ENCODE results near the gene PERP.

The PERP gene

DNA sequence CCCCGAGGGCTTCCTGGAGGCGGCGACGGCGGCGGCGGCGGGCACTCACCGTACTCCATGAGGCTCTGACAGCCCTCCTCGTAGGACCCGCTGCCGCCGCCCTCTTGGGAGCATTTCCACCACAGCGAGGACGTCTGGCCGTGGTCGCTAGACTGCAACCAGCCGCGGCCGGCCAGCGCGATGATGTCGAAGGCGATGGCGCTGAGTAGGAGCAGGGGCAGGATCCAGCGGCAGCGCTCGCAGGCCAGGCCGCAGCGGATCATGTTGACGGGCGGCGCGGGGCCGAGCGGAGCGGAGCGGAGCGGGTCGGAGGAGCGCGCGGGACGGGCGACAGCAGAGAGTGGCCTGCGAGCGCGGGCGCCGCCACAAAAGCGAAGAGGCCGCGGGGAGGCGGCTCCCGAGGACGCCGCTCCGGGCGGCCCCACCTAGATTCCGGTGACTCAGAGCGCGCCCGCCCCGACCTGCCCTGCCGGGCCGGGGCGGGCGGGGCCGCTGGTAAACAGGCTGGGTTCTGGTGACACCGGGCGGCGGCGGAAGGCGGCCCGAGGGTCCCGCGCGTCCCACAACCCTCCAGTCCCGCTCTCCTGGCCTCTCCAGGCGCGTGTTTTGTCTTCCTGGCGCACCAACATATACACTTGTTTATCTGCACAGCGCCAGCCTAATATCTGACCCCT, at the start of gene PERP:
Gene PERP, minus strand, starts transcription at position 342 of the 674 bp plus-strand sequence. Its CDS starts 79 bp downstream, at position 263.
- peak within 1 kb of the TSS; percentile 67 for H3K4me3 ChIP-seq (ENCODE audit: low read depth, low read length)
- CTCF ChIA-PET, result interaction anchor here (0.9 to 4.2 kb wide), 7 partner anchors 9 to 483 kb away, joined by 3 to 203 read pairs (median 19); no protein-coding TSS in a partner anchor
- POLR2A ChIA-PET, result no interaction called here
- no peak for DNase-seq (ENCODE audit: low read depth, low spot score)
- TF ChIP-seq, protein P1, sequence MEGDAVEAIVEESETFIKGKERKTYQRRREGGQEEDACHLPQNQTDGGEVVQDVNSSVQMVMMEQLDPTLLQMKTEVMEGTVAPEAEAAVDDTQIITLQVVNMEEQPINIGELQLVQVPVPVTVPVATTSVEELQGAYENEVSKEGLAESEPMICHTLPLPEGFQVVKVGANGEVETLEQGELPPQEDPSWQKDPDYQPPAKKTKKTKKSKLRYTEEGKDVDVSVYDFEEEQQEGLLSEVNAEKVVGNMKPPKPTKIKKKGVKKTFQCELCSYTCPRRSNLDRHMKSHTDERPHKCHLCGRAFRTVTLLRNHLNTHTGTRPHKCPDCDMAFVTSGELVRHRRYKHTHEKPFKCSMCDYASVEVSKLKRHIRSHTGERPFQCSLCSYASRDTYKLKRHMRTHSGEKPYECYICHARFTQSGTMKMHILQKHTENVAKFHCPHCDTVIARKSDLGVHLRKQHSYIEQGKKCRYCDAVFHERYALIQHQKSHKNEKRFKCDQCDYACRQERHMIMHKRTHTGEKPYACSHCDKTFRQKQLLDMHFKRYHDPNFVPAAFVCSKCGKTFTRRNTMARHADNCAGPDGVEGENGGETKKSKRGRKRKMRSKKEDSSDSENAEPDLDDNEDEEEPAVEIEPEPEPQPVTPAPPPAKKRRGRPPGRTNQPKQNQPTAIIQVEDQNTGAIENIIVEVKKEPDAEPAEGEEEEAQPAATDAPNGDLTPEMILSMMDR (IDR thresholded peaks at IDR 0.05; ENCODE audit: insufficient read depth, low read length, missing control alignments), result no peak

DNA sequence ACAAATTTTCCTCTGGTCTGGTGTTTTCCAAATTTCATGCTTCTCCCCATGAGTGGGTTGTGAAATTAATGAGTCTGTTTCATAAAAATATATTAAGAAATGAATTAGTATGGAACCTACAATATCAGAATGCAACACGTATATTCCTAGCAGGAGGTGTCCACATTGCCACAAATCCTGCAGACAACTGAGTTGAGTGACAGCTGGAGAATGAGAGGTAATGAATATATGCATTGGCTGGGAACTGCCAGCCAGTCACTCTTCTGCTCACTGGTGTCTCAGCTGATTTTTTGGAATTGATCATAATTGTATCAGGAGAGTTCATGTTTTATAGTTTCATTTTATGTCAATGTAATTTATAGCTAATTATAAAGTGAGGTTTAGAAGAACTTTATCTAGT, 48.2 kb upstream of the PERP start:
- CTCF ChIA-PET, result interaction anchor here (1.4 kb wide), 1 partner anchor 38 kb away, joined by 3 read pairs; no protein-coding TSS in a partner anchor

DNA sequence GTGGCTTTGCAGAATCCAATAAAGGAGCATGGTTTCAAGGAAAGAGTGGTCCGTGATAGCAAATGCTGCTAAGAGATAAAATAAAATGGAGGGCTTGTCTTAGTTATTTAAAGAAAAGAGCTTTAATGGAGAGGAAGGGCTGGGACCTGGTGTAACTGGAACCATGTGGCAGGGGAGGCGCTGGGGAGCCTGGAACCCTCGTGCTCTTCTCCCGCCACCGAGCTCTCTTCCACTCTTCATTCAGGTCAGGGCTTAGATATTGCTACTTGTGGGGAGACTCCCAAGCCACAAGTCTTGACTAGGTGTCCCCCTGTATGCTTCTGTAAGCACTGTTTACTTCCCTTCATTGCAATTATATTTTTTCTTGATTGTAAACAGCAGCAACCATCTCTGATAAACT, 39.3 kb upstream of the PERP start:
- no peak for DNase-seq (ENCODE audit: low read depth, low spot score)
- no peak overlapping the region for H3K4me3 ChIP-seq (ENCODE audit: low read depth, low read length)
- ChIA-PET POLR2A (no interaction called here), CTCF (interaction anchor here (1.3 kb wide), 1 partner anchor 38 kb away, joined by 6 read pairs; no protein-coding TSS in a partner anchor)
- TF ChIP-seq, protein P1 (IDR thresholded peaks at IDR 0.05; ENCODE audit: insufficient read depth, low read length, missing control alignments), result no peak

More for the DNA sequence above, 48.2 kb upstream of the PERP start:
- DNase-seq (ENCODE audit: low read depth, low spot score), result no peak
- no peak overlapping the region for H3K4me3 ChIP-seq (ENCODE audit: low read depth, low read length)
- TF ChIP-seq, protein P1 (IDR thresholded peaks at IDR 0.05; ENCODE audit: insufficient read depth, low read length, missing control alignments), result no peak
- POLR2A ChIA-PET, result no interaction called here

DNA sequence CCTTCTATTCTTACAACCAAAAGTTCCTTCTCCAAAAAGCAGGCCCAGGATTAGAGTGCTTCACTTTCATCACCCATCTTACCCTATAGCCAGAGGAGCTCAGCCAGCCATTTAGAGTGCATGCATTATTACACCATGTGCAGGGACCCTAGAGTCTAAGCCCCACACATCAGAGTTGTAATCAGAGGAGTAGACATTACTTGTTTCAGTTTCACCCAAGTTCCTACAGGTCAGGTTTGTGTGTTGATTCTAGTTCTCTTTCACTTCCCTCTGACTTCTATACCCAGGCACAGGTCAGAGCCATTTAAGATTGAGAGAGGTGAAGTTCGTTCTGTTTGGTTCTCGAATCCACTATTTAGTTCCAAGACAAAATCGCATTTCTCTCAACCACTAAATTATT, 38.2 kb upstream of the PERP start:
- ChIA-PET POLR2A (no interaction called here), CTCF (no interaction called here)
- no peak overlapping the region for H3K4me3 ChIP-seq (ENCODE audit: low read depth, low read length)
- no peak for DNase-seq (ENCODE audit: low read depth, low spot score)
- TF ChIP-seq, protein P1 (IDR thresholded peaks at IDR 0.05; ENCODE audit: insufficient read depth, low read length, missing control alignments), result no peak

DNA sequence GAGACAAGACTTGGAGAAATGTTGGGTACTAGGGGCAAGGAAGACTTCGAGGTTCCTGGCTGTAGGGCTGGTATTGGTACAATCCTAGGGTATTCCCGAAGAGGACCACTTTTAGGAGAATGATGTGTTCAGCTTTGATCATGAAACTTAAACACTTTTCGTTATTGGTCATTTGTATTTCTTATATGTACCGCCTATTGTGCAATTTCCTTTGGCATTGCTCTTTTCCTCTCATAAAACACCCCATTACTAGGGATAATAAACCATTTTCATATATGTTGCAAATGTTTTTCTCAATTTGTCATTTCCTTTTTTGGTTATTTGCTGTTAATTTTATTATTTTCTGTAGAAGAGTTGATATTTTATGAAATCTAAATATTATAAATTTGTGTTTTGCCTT, 35.6 kb upstream of the PERP start:
- TF ChIP-seq, protein P1 (IDR thresholded peaks at IDR 0.05; ENCODE audit: insufficient read depth, low read length, missing control alignments), result no peak
- no peak overlapping the region for H3K4me3 ChIP-seq (ENCODE audit: low read depth, low read length)
- ChIA-PET POLR2A (no interaction called here), CTCF (no interaction called here)
- DNase-seq (ENCODE audit: low read depth, low spot score), result no peak

DNA sequence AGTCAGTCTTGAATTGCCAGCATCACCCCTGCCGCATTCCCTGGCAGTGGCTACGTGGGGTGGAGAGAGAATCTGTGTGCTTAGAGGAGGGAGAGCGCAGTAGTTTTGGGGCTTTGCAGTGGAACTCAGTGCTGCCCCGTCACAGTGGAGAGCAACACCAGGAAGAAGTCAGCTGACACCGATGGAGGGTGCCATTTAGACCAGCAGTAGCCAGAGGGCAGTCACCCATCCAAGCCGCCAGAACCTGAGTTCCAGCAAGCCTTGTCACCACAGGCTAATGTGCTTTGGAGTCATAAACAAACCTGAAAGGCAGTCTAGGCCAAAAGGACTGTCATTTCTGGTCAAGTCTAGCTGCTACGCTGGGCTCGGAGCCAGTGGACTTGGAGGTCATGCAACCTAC, 22.0 kb upstream of the PERP start:
- no peak for DNase-seq (ENCODE audit: low read depth, low spot score)
- TF ChIP-seq, protein P1 (IDR thresholded peaks at IDR 0.05; ENCODE audit: insufficient read depth, low read length, missing control alignments), result no peak
- ChIA-PET CTCF (no interaction called here), POLR2A (no interaction called here)
- no peak overlapping the region for H3K4me3 ChIP-seq (ENCODE audit: low read depth, low read length)
